GM11168 (cell line): ENCODE measurements around the gene FHIT.

Source experiments
- in situ Hi-C: fragments of 300-500 bp; cut with MboI; formaldehyde crosslinking; loops from one replicate; pipeline ENCODE4 v1.12.0; 2022; ENCODE audit warnings: low sequenced_read_pairs; ENCODE audit not compliant: unreplicated experiment

The FHIT gene

DNA sequence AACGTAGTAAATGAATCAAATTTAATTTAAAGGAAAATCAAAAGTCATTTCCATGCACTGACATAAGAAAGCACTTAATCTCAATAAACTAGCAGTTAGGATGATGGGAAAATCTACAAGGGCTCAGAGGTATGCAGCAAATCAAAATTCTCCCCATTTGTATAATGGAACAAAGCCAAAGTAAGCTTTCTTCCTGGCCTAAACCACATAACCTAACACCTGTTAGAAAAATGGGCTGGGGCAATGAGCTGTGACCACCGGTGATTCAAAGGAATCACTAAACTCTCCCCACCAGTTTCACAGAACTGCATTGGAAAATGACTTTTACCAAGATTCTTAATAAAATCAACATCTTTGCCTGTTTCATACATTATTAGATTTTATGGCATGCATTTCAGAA, 1024.3 kb downstream of the FHIT start:
- in situ Hi-C loops, result no loop called here

DNA sequence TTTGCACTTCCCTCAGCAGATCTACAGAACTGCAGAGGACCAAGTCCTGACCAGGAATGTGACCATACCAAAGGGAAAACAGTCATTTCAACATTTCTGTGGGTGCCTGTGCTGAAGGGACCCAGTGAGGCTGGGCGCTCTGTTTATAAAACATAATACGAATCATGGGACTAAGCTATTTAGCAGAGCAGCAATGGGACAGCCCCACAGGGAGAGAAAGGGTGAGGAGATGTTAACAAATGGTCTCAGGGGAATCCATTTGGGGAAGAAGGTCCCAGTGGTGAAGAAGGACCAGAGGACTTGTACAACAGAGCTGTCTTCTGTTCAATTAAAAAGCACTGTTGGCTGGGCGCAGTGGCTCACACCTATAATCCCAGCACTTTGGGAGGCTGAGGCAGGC, 1025.4 kb downstream of the FHIT start:
- in situ Hi-C loops, result no loop called here

DNA sequence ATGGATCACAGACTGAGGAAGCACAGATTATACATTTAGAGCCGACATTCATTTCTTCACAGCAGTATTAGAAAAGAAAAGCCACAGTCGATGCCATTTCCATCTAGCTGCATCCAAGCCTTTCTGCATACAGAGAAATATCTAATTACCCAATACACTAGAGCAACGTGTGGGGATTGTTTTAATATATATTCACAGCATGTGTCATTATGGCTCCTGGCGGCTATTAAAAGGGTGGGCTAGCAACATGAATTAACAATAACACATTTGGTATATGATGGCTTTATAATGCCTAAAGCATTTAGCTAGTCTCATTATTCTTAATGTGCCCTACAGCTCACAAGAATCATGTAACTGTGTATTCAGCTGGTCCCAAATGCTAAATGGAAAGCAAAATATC, 1030.5 kb downstream of the FHIT start:
- in situ Hi-C loops, result no loop called here

DNA sequence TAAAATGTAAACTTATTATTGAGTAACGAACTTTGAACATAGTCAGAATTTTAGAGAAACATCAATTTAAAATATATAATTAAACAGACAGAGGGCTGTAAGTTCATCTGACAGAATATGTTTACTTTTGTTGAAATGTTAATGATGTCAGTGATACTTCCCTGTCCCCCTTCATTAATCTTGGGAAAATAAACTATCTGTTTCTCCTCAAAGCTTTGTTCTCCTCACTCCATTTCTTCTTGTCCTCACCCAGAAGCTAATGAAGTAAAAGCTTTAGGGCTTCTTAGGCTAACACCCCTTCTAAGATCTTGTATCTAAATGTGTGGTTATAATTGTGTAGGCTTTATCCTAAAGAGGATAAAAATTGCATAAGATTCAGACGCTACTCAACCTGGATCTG, 1031.8 kb downstream of the FHIT start:
- in situ Hi-C loops, result no loop called here

DNA sequence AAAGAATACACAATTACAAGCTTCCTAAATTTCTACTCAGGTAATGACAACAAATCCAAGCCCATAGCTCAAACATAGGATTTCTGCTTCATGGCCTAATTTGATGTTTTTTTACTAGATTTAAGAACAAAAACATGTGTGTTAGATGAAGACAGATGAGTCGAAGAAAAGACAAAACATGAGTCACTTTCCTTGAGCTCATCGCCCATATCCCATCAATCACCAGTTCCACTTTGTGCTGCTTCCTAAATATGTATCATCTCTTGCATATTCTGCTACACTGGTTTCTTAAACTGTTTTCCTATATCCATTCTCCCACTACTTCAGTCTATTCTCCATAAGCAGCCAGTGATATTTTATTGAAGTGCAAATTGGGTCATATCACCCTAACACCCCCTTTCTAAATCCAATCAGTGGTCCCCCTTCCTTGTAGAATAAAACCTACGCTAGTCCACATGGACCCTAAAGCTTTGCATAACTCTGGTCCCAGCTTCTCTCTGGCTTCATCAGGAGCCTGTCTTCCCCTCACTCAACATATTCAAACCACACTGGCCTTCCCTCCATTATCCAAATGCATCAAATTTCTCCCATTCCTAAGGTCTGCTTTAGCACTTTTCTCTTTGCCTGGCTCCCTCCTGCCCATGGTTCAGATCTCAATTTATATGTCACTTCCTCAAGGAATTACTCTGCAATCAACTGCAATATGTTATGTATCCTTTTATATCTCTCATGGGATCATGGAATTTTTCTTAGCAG, 1033.9 kb downstream of the FHIT start:
- in situ Hi-C loops, result no loop called here

DNA sequence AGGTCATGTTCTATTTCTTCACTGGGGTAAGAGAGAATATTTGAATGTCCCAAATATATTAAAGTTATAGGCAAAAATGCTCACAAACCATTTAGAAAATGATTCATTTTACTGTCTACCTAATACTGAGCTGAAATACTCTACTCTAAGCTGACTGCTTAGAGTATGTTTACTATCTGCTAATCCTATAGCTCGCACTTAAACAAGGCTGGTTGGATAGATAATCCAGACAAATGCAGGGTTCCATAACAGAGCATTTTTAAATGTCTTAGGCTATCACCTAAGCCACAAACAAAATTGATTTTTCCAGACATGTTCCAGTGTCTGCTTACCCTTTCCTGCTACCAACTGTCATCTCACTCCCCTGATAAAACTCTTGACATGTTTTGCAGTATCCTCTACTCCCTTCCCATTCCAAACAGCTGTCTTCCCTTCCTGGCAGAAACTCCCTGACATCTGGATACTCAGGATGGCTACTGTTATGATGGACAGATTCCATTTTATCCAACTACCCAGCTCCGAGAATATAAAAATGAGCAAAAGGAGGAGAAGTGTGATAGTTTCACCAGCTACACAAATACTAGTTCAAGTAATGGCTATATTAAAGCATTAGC, 1034.7 kb downstream of the FHIT start:
- in situ Hi-C loops, result no loop called here

DNA sequence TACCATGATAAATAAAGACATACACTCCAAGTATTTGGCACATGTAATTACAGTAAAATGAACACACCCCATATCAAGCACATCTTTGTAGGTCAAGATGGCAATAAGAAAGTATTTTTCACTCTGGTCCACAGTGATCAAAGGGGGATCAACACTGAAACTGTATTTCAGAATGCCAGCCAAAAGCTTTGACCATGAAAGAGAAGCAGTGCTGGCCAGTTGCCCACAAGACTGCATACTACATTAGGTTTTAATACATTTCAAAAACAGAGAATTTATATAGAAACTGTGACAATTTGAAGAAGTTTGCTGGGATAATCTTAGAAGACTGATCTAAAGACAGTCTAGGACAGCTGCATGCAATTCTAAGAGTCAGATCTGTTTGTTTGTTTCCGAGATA, 1035.3 kb downstream of the FHIT start:
- in situ Hi-C loops, result no loop called here

DNA sequence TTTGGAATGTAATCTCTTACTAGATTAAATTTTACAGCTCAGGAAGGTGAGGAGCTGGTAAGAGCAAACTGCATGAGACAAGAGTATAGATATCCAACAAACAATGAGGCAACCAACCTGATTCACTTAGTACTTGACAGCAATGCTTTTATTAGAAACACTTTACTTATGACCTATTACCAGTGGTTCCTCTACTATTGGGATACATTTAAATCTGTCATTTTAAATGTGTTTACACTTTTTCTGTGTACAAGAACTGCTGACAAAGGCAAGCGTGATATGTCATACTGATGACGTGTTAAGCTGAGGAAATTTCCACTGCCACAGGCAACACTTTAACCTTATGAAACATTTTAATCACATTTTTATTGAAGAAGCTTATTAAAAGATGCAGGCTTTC, 1043.3 kb downstream of the FHIT start:
- in situ Hi-C loops, result no loop called here

DNA sequence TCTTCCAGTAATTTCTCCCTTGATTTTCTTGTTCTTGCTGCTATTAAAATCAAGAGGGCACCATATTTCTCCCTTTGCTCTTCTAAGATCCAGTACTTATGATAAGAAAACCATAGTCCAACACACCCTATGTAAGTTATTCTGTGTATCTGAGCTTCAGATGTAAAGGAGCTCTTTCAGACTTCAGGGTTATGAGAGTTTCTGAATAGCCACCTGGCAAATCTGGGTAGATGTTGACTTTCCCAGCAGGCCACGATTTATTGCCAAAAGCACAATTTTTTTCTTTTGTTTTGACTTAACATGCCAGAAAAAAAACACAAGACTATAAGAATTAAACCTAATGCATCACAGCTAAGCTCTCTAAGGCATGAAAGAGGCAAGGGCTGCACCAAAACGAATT, 1045.0 kb downstream of the FHIT start:
- in situ Hi-C loops, result no loop called here

DNA sequence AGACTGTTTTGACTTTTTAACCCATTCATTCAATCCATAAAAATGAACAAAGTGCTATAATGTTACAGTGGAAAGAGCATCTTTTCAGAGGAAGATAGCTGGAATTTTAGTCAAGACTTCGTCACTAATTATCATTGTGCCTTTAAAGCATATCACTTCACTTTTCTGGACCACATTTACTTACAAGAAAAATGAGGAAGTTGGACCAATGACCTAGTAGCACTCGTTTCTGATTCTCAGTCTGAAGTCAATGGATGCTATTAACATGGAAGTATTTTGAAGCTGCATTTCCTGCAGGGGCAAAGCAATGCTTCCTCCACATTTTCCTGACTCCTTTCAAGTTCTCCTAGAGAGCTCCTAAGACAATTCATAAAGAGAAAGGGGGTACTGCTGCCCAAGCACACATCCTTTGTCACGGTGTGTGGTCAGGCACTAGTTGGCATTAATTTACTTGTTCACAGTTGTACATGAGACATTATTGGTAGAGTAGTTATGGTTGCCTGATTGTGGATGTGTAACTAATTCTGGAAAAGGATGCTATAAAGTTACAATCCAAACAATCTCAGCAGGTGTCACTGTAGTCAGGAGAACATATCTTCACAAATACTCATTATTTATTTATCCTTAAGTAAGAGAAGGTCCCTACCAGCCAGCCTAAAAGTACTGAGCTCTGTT, 1049.1 kb downstream of the FHIT start:
- in situ Hi-C loops, result no loop called here

DNA sequence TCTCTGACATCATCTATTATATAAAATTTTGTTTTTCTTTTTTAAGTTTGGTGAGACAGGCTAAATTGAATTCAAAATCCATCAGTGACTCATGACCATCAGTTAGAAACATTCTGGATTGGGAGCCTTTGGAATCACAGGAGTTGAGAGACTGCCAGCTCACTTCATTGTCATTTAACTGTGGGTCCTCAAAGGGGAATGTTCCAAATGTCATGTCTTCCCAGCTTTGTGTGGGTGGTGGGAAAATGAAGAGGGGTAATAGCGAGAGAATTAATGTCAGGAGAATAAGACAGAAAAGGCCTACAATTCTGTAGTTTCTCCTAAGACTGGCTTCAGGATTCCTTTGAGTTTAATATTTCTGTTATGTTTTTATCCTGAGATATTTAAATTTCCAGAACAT, 1051.9 kb downstream of the FHIT start:
- in situ Hi-C loops, result no loop called here

DNA sequence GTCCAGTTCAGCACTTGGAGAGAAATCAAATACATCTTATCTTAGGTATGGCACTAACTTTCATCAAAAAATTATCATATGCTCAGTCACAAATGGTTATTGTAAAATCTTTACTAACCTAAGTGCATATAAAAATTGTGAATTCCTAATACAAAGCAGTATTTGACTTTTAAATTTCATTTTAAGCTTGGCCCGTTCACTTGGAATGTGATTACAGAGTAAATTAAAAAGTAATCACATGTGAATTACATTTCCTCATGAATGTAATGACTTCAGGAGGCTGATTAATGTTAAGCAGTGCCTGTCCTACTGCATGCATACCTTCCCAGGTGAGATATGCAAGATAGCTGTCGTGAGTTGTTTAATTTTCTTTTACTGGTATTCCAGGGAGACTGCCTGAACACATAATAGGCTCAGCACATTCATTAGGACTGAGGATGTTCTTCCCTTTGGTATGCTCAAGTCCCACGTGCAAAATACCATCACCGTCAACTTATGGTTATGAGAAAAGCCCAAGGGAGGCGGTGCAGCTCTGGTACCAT, 1053.0 kb downstream of the FHIT start:
- in situ Hi-C loops, result no loop called here

DNA sequence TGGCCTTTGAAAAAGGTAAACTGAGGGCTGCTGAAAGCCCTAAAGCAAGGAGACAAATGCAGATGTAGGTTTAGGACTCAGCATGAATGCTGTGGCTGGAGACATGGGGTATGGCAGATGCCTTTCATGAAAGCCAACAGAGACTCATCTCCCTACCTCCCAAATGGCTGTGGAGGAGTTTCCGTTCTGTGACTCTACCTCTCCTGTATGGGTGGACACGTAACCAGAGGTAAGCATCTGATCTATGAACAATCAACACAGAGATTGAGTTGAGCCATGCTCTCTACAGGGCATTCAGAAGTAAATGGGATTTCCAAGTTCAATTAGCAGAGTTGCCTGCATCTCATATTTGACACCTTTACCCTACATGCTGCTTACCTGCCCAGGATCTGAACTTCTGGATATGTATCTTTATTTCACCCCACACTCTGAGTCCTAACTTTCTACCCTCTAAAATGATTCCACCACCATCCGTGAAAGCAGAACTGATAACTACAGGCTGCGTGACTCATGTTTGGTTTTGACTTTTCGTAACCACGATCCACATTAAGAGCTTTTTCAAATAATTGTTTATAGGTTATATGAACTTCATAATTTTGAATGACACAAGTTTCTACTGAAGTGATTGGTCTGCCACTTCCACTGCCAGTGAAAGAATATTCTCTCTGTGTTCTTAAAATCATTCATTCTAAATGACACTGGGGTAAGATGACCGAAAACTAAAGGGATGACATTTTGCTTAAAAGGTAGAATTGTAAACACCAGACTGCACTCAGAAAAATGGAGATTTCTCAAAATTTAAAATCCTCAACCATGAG, 1058.7 kb downstream of the FHIT start:
- in situ Hi-C loops, result no loop called here

DNA sequence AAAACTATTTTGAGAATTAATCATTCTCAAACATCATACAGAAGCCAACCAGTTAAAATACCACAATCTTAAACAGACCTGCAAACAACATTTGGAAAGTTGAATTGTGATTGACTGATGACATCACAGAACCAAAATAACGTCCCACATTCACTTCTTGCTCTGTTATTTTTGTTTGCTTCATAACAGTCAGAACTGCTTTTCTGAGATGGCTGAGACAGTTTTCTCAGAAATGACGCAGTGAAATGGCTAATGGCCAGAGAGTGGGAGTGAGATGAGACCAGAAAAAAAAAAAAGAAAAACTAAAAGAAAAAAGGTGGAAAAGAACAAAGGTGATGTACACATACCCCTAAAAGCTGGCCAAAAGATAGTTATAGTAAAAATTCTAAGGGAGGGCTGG, 1061.2 kb downstream of the FHIT start:
- in situ Hi-C loops, result no loop called here

DNA sequence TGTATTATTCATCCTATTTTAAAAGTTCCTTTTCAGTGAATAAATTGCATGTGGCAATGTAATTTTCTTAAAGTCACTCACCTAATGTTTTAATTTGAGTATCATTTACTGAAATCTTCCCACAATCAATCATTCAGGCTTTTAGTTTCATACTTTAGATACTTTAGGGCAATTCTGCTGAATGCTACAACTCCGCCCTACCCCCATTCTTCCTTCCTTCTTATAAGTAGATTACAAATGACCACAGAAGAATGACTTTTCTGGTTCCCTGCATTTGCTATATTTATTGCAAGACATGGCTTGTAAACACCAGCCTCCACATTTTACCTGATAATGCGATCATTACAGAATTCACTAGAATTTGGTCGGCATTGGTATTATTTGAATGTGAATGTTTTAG, 1061.9 kb downstream of the FHIT start:
- in situ Hi-C loops, result no loop called here

DNA sequence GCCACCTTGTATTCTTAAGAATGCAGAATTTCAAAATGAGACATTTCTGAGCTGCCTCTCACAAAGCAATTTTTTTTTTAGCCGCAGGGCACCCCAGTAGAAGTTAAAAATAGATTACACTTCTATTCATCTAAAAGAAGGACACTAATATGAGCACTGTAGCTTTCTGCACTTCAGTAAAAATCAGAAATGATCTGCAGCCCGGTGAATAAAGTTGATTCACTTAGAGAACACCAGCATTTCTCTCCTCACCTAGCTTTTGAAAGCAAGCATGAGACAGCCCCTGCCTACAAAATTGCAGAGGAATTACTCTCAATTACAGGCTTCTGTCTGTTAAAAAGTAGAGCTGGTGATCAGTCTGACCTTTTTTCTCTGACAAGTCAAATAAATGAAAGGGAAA, 1062.4 kb downstream of the FHIT start:
- in situ Hi-C loops, result no loop called here

DNA sequence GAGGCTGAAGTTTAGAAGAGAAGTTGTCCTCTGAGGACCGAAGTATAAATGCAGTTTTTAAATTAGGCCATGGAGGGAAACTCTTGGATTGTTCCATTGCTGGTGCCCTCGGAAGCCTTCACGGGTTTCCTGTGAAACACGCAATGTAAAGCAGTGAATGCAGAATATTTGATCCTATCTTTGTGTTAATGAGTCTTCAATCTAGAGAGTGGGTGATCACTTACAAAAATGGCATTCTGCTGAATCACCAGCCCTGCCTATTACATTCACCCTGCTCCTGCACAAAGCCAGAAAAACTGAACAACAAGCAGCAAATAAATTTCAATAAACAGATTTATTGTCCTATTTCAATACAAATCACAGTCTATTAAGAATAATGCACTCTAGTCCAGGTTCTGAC, 1063.9 kb downstream of the FHIT start:
- in situ Hi-C loops, result no loop called here

DNA sequence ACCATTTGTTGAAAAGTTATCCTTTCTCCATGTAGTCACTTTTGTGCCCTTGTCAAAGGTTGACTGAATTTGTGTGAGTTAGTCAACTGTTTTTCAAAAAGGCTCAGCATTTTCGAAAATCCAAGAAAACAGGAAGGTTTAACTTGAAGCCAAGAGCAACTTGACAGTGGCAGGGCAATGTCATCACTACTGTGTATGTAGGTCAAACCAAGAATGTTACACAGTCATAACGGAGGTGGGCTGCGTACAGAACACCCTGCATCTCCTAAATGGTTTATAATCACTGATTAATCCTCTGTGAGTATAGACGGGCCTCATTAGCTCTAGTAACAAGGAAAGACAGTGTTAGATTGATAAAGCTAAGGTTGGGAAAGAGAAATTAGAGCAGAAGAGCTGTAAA, 1064.9 kb downstream of the FHIT start:
- in situ Hi-C loops, result no loop called here

DNA sequence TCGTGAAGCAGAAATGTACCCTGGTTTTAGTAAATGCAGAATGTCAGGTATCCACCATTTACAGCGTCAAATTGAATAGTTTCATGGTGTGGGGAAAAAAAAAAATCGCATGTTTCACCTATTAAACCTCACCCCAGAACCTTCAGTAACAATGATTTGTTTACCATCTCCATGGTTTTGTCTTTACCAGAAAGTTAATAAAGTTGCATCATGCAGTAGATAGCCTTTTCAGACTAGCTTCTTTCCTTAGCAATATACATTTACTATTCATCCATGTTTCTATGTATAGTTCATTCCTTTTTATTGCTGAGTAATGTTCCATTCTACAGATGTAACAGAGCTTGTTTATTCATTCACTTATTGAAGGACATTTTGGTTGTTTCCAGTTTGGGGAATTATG, 1066.1 kb downstream of the FHIT start:
- in situ Hi-C loops, result no loop called here

DNA sequence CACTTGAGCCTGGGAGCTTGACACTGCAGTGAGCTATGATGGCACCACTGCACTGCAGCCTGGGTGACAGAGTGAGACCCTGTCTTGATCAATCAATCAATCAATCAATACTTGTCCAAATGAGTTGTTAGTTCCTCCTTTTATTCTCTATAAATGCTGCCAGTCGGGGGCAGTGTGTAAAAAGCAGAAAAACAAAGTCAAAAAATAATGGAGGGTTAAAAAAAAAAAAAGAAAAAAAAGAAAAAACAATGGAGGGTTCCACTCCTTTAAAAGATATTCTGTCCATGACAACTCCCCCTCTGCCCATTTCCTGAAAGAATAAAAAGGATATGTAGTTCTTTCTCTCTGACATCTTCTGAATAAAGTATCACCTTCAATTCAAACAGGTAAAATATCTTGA, 1068.6 kb downstream of the FHIT start:
- in situ Hi-C loops, result no loop called here
